Endodermal cell (in vitro differentiated cells): ENCODE data around the gene NEIL3. TPM values are rescaled to one million over a fixed set of nuclear protein-coding genes. Genes with fewer than 3 reads are reported as not detected.
A peak's percentile ranks its signal among the peaks of the same experiment; 100 is the strongest.
"Not testable (repeated sequence)": the region's sequence is repeated elsewhere in the genome, so short reads cannot be mapped to it uniquely, and the experiment has no call there.

Source experiments
- DNase-seq: peaks from one replicate; pipeline ENCODE4 v3.0.0-alpha.2; 2017
- H3K27ac ChIP-seq: 2 replicates; pipeline ENCODE4 v1.5.1; 2013; ENCODE audit warnings: mild to moderate bottlenecking, low read depth, low read length, moderate library complexity
- H3K27me3 ChIP-seq: 2 replicates; pipeline ENCODE4 v1.6.1; 2013; ENCODE audit warnings: mild to moderate bottlenecking, low read length, moderate library complexity; ENCODE audit not compliant: insufficient read depth, control insufficient read depth, poor library complexity, severe bottlenecking
- H3K36me3 ChIP-seq: 2 replicates; pipeline ENCODE4 v1.7.0; 2013; ENCODE audit warnings: mild to moderate bottlenecking, low read length, moderate library complexity; ENCODE audit not compliant: control insufficient read depth, insufficient read depth
- H3K4me1 ChIP-seq: one replicate; pipeline ENCODE4 v1.7.0; 2013; ENCODE audit warnings: low read length; ENCODE audit not compliant: control insufficient read depth, insufficient read depth
- H3K4me3 ChIP-seq: 2 replicates; pipeline ENCODE4 v1.5.1; 2013; ENCODE audit warnings: mild to moderate bottlenecking, low read length, moderate library complexity
- H3K9ac ChIP-seq: 2 replicates; pipeline ENCODE4 v1.6.1; 2013; ENCODE audit warnings: mild to moderate bottlenecking, low read length, moderate library complexity; ENCODE audit not compliant: poor library complexity, severe bottlenecking; ENCODE audit errors: extremely low read depth
- H3K9me3 ChIP-seq: 2 replicates; pipeline ENCODE4 v1.6.1; 2013; ENCODE audit warnings: mild to moderate bottlenecking, low read length, moderate library complexity; ENCODE audit not compliant: control insufficient read depth
- H3K27ac Mint-ChIP-seq: 2 replicates; pipeline ENCODE4 v1.8.0; 2020; ENCODE audit warnings: mixed read lengths
- H3K27me3 Mint-ChIP-seq: 2 replicates; pipeline ENCODE4 v1.8.0; 2021; ENCODE audit warnings: mild to moderate bottlenecking, mixed read lengths; ENCODE audit not compliant: insufficient read depth
- H3K36me3 Mint-ChIP-seq: 2 replicates; pipeline ENCODE4 v1.8.0; 2020; ENCODE audit warnings: low read depth, mixed read lengths
- H3K4me1 Mint-ChIP-seq: 2 replicates; pipeline ENCODE4 v1.8.0; 2020; ENCODE audit warnings: mixed read lengths
- H3K4me3 Mint-ChIP-seq: 2 replicates; pipeline ENCODE4 v1.8.0; 2020; ENCODE audit warnings: mild to moderate bottlenecking, moderate library complexity, mixed read lengths
- H3K9me3 Mint-ChIP-seq: 2 replicates; pipeline ENCODE4 v1.8.0; 2020; ENCODE audit warnings: mild to moderate bottlenecking, mixed read lengths
- CTCF ChIP-seq: fragments of 200-600 bp; sonication (generic); conservative IDR thresholded peaks from 2 replicates; pipeline ENCODE4 v1.5.0; 2021; ENCODE audit warnings: antibody characterized with exemption, mild to moderate bottlenecking
- WGBS, 2 experiments: methylation state at CpG; one replicate each; pipeline versions ENCODE4 v1.1.5 to v1.1.7; 2013; ENCODE audit warnings: missing lambda C conversion rate in 2 of 2, mixed read lengths in 1 of 2; ENCODE audit not compliant: insufficient coverage in 1 of 2, insufficient read length in 1 of 2; 5-methylcytosine and 5-hydroxymethylcytosine counted together
- total RNA-seq, 2 donors: library from RNA; stranded (reverse); fragmentation: NEBNext Ultra II Directional in 1 of 2; extraction: Animal tissue kit (Norgen Biotek cat#: 25700) in 1 of 2; gene quantifications; 2 replicates in 1 of 2; 3 replicates in 1 of 2; pipeline ENCODE4 v1.2.1, GENCODE V29; 2021

NEIL3 gene
- total RNA-seq, 2 donors from 2014 or later, result 9.1 to 15.1 TPM

- WGBS, 2 experiments, result 96% methylated on average over 4 of the region's 4 CpGs; no CpG with 5 or more reads in 1 of the 2 experiments
- no peak overlapping the region for H3K27ac ChIP-seq
- TF ChIP-seq CTCF, result no peak
- Mint-ChIP-seq H3K4me3 (no peak overlapping the region), H3K36me3 (no peaks in the 10 kb centered on the region), H3K4me1 (no peaks in the 10 kb centered on the region), H3K27me3 (no peaks in the 10 kb centered on the region), H3K9me3 (peaks cover 2% of the 10 kb centered on the region), H3K27ac (no peak overlapping the region)
- DNase-seq, result no peak
- H3K36me3 ChIP-seq, result no peaks in the 10 kb centered on the region
- no peaks in the 10 kb centered on the region for H3K4me1 ChIP-seq
- H3K9ac ChIP-seq, result no peak overlapping the region
- no peaks in the 10 kb centered on the region for H3K27me3 ChIP-seq
- no peaks in the 10 kb centered on the region for H3K9me3 ChIP-seq
- H3K4me3 ChIP-seq, result no peak overlapping the region
These were observed 5.6 kb upstream of the NEIL3 start for GRCh38 chr4:177304094-177304493.

DNA sequence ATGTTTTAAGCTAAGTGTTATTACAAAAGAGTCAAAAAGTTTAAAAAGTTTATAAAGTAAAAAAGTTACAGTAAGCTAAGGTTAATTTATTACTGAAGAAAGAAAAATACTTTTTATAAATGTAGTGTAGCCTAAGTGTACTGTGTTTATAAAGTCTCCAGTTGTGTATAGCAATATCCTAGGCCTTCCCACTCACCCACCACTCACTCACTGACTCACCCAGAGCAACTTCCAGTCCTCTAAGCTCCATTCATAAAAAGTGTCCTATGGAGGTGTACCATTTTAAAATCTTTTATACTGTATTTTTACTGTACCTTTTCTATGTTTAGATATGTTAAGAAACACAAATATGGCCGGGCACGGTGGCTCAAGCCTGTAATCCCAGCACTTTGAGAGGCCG is 4.8 kb upstream of the NEIL3 start:
- not testable (repeated sequence) for H3K36me3 ChIP-seq, H3K36me3 Mint-ChIP-seq, H3K9me3 Mint-ChIP-seq, H3K9ac ChIP-seq, H3K27ac ChIP-seq, H3K4me3 Mint-ChIP-seq, H3K27me3 Mint-ChIP-seq, H3K4me1 Mint-ChIP-seq, DNase-seq, H3K4me3 ChIP-seq, H3K27ac Mint-ChIP-seq, H3K4me1 ChIP-seq, H3K27me3 ChIP-seq, H3K9me3 ChIP-seq
- WGBS, 2 experiments, result 98% methylated on average over 3 of the region's 3 CpGs; no CpG with 5 or more reads in 1 of the 2 experiments

GRCh38 chr4:177308125-177308524 is 1.5 kb upstream of the NEIL3 start:
- H3K27ac Mint-ChIP-seq, result no peak overlapping the region
- H3K4me3 Mint-ChIP-seq, result no peak overlapping the region
- TF ChIP-seq CTCF, result no peak
- DNase-seq, result no peak
- Histone ChIP-seq H3K4me1 (no peaks in the 10 kb centered on the region), H3K4me3 (no peak overlapping the region), H3K9ac (no peak overlapping the region), H3K36me3 (no peaks in the 10 kb centered on the region), H3K9me3 (no peaks in the 10 kb centered on the region), H3K27me3 (no peaks in the 10 kb centered on the region), H3K27ac (no peak overlapping the region)
- peaks cover 5% of the 10 kb centered on the region for H3K4me1 Mint-ChIP-seq
- 93 to 96% methylated on average over 3 of the region's 3 CpGs for WGBS, 2 experiments
- H3K27me3 Mint-ChIP-seq, result no peaks in the 10 kb centered on the region
- H3K9me3 Mint-ChIP-seq, result no peaks in the 10 kb centered on the region
- H3K36me3 Mint-ChIP-seq, result no peaks in the 10 kb centered on the region

DNA sequence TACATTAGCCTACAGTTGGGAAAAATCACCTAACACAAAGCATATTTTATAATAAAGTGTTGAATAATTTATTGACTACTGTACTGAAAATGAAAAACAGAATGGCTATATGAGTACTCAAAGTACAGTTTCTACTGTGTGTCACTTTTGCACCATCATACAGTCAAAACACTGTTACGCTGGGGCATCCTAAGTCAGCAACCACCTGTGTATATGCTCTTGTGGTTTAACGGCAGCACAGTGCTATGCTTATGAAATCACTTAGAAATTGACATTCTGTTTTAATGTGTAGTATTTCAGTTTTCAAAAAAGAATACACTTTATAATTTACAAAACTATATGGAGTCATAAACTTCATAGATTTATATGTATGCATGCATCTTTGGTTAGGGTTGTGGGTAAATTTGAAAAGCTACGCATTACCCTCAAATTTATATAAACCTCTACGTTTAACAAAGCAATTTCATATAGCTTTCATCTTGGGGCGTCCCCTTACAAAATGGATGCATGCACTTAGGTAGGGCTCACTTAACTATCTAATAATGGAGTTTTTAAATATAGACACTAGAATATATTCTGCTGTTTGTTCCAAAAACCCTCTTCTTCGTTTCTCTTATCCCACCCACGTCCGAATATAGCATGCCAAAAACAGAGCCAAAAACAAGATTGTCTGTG is 690 bp upstream of the NEIL3 start:
- no peaks in the 10 kb centered on the region for H3K27me3 ChIP-seq
- peak overlapping the region; percentile 96 for H3K27ac Mint-ChIP-seq
- no peak overlapping the region for H3K27ac ChIP-seq
- DNase-seq, result no peak
- peak overlapping the region; percentile 90 for H3K4me3 Mint-ChIP-seq
- H3K36me3 ChIP-seq, result no peaks in the 10 kb centered on the region
- no peaks in the 10 kb centered on the region for H3K9me3 ChIP-seq
- no peak overlapping the region for H3K9ac ChIP-seq
- no peaks in the 10 kb centered on the region for H3K36me3 Mint-ChIP-seq
- no peaks in the 10 kb centered on the region for H3K4me1 ChIP-seq
- no peak for TF ChIP-seq CTCF
- H3K27me3 Mint-ChIP-seq, result no peaks in the 10 kb centered on the region
- no peaks in the 10 kb centered on the region for H3K9me3 Mint-ChIP-seq
- H3K4me3 ChIP-seq, result peak overlapping the region; percentile 95
- 90 to 96% methylated on average over 2 to 8 of the region's 8 CpGs for WGBS, 2 experiments
- peaks cover 5% of the 10 kb centered on the region for H3K4me1 Mint-ChIP-seq
